ENCODE results near the gene CEPT1. TPM values are rescaled to one million over a fixed set of nuclear protein-coding genes. Genes with fewer than 3 reads are reported as not detected.

The CEPT1 gene
- total RNA-seq, 1 experiment from 2014 or later: 29.3 TPM

- no peak overlapping the region for H3K27ac Mint-ChIP-seq
- H3K4me3 Mint-ChIP-seq: no peak overlapping the region
- DNase-seq (ENCODE audit: low spot score): no peak
- peaks cover 11% of the 10 kb centered on the region; the same call in 1 of the 2 replicates for H3K9me3 Mint-ChIP-seq
- H3K4me1 Mint-ChIP-seq: peaks cover 13% of the 10 kb centered on the region
- ChIA-PET CTCF (no interaction called here), POLR2A (no interaction called here)
- ATAC-seq: no peak
- peaks cover 4% of the 10 kb centered on the region for H3K27me3 Mint-ChIP-seq (ENCODE audit: low read depth)
- TF ChIP-seq TCF7 (CRISPR knock-in tag; IDR thresholded peaks at IDR 0.05; ENCODE audit: low read depth) (no peak), ZNF425 (CRISPR knock-in tag; conservative IDR thresholded peaks at IDR 0.05) (no peak), NFYB (CRISPR knock-in tag; conservative IDR thresholded peaks at IDR 0.05; ENCODE audit: low read depth) (no peak), GRHL2 (CRISPR knock-in tag; IDR thresholded peaks at IDR 0.05; ENCODE audit: insufficient replicate concordance, severe bottlenecking) (no peak), SMAD3 (CRISPR knock-in tag; IDR thresholded peaks at IDR 0.05; ENCODE audit: borderline replicate concordance) (no peak), ZNF423 (CRISPR knock-in tag; IDR thresholded peaks at IDR 0.05) (no peak), ERG (CRISPR knock-in tag; IDR thresholded peaks at IDR 0.05) (no peak), EMX1 (CRISPR knock-in tag; IDR thresholded peaks at IDR 0.05) (no peak), CBFB (CRISPR knock-in tag; IDR thresholded peaks at IDR 0.05; ENCODE audit: low read depth) (no peak), ATF2 (CRISPR knock-in tag; IDR thresholded peaks at IDR 0.05; ENCODE audit: borderline replicate concordance, low read depth) (no peak), TEAD1 (CRISPR knock-in tag; IDR thresholded peaks at IDR 0.05) (no peak), ATF6 (CRISPR knock-in tag; IDR thresholded peaks at IDR 0.05) (no peak), PRDM15 (CRISPR knock-in tag; IDR thresholded peaks at IDR 0.05) (no peak), ELF4 (CRISPR knock-in tag; IDR thresholded peaks at IDR 0.05; ENCODE audit: low read depth) (no peak), ZBTB43 (CRISPR knock-in tag; IDR thresholded peaks at IDR 0.05) (no peak)
- no peaks in the 10 kb centered on the region for H3K36me3 Mint-ChIP-seq
Observed at GRCh38 chr1:111228748-111229126, 88.7 kb downstream of the CEPT1 start.
